ENCODE measurements around the gene TULP4.
"Not testable (repeated sequence)": the region's sequence is repeated elsewhere in the genome, so short reads cannot be mapped to it uniquely, and the experiment has no call there.

Gene TULP4

GRCh38 chr6:158398252-158399024 lies 86.2 kb downstream of the TULP4 start:
- DNase-seq = no peak

- no peak for DNase-seq
Measured at GRCh38 chr6:158399040-158399700, 86.9 kb downstream of the TULP4 start.

GRCh38 chr6:158402184-158402583 lies 89.9 kb downstream of the TULP4 start:
- DNase-seq = no peak

- DNase-seq = not testable (repeated sequence)
Measured at GRCh38 chr6:158405321-158405831, 93.1 kb downstream of the TULP4 start.

GRCh38 chr6:158405933-158406332 lies 93.7 kb downstream of the TULP4 start:
- DNase-seq = no peak

- no peak for DNase-seq
Measured at GRCh38 chr6:158406736-158407135, 94.5 kb downstream of the TULP4 start.

- DNase-seq = no peak
Measured at GRCh38 chr6:158408013-158408412, 95.7 kb downstream of the TULP4 start.

GRCh38 chr6:158408552-158409130 lies 96.4 kb downstream of the TULP4 start:
- DNase-seq = no peak

GRCh38 chr6:158409451-158409850 lies 97.2 kb downstream of the TULP4 start:
- DNase-seq = no peak

- DNase-seq = no peak
Measured at GRCh38 chr6:158410784-158411183, 98.5 kb downstream of the TULP4 start.

- no peak for DNase-seq
Measured at GRCh38 chr6:158411998-158412397, 99.7 kb downstream of the TULP4 start.

- DNase-seq = no peak
Measured at GRCh38 chr6:158413028-158413427, 100.8 kb downstream of the TULP4 start.

GRCh38 chr6:158413814-158414565 lies 101.7 kb downstream of the TULP4 start:
- no peak for DNase-seq

GRCh38 chr6:158414851-158415262 lies 102.6 kb downstream of the TULP4 start:
- no peak for DNase-seq

GRCh38 chr6:158415666-158416065 lies 103.4 kb downstream of the TULP4 start:
- DNase-seq = no peak

GRCh38 chr6:158416883-158417759 lies 104.9 kb downstream of the TULP4 start:
- no peak for DNase-seq

- no peak for DNase-seq
Measured at GRCh38 chr6:158417760-158418098, 105.5 kb downstream of the TULP4 start.

- no peak for DNase-seq
Measured at GRCh38 chr6:158418501-158418900, 106.2 kb downstream of the TULP4 start.

GRCh38 chr6:158419339-158419909 lies 107.2 kb downstream of the TULP4 start:
- no peak for DNase-seq

GRCh38 chr6:158421381-158421780 lies 109.1 kb downstream of the TULP4 start:
- DNase-seq = no peak

GRCh38 chr6:158422629-158423238 lies 110.5 kb downstream of the TULP4 start:
- DNase-seq = no peak
